GM23338 (cell line): ENCODE results near the gene CYP4F22. TPM values are rescaled to one million over a fixed set of nuclear protein-coding genes. Genes with fewer than 3 reads are reported as not detected.

ENCODE experiments used
- ATAC-seq: fragments of 200-7000 bp; cut with Tn5 transposase; 3 replicates; pipeline ENCODE4 v1.9.1; 2020
- DNase-seq: peaks from one replicate; pipeline ENCODE4 v3.0.0-alpha.2; 2015; ENCODE audit warnings: low spot score
- H2AFZ ChIP-seq: fragments of 200-600 bp; sonication (generic); 2 replicates; pipeline ENCODE4 v1.8.0; 2016; ENCODE audit warnings: antibody characterized with exemption, mild to moderate bottlenecking, moderate library complexity
- H3F3A ChIP-seq: fragments of 200-600 bp; sonication (generic); replicated peaks from 2 replicates; pipeline ENCODE4 v1.8.0; 2017; ENCODE audit warnings: antibody characterized with exemption, mixed run types, low read depth
- H3K27ac ChIP-seq: fragments of 200-600 bp; sonication (generic); 2 replicates; pipeline ENCODE4 v1.6.1; 2016; ENCODE audit warnings: low read depth
- H3K27me3 ChIP-seq: fragments of 200-600 bp; sonication (generic); 2 replicates; pipeline ENCODE4 v1.8.0; 2016; ENCODE audit warnings: mild to moderate bottlenecking, mixed run types, moderate library complexity; ENCODE audit not compliant: insufficient read depth
- H3K36me3 ChIP-seq: fragments of 200-600 bp; sonication (generic); 2 replicates; pipeline ENCODE4 v1.8.0; 2016; ENCODE audit warnings: mild to moderate bottlenecking; ENCODE audit not compliant: insufficient read depth
- H3K4me1 ChIP-seq: fragments of 200-600 bp; sonication (generic); 2 replicates; pipeline ENCODE4 v1.8.0; 2016; ENCODE audit warnings: mild to moderate bottlenecking, moderate library complexity; ENCODE audit not compliant: insufficient read depth
- H3K4me2 ChIP-seq: fragments of 200-600 bp; sonication (generic); 2 replicates; pipeline ENCODE4 v1.7.1; 2017; ENCODE audit warnings: mixed run types
- H3K4me3 ChIP-seq: fragments of 200-600 bp; sonication (generic); 2 replicates; pipeline ENCODE4 v1.6.1; 2016; ENCODE audit warnings: mixed run types
- H3K79me2 ChIP-seq: fragments of 200-600 bp; sonication (generic); replicated peaks from 2 replicates; pipeline ENCODE4 v1.8.0; 2017; ENCODE audit warnings: mild to moderate bottlenecking; ENCODE audit not compliant: insufficient read depth
- H3K9me2 ChIP-seq: fragments of 200-600 bp; sonication (generic); 2 replicates; pipeline ENCODE4 v1.8.0; 2017; ENCODE audit not compliant: insufficient read depth
- H4K20me1 ChIP-seq: fragments of 200-600 bp; sonication (generic); replicated peaks from 2 replicates; pipeline ENCODE4 v1.8.0; 2017; ENCODE audit warnings: mild to moderate bottlenecking; ENCODE audit not compliant: insufficient read depth
- H3K27ac Mint-ChIP-seq: 2 replicates; pipeline ENCODE4 v1.8.0; 2020; ENCODE audit warnings: inconsistent platforms, mild to moderate bottlenecking, moderate library complexity, mixed read lengths
- H3K27me3 Mint-ChIP-seq: 3 replicates; pipeline ENCODE4 v1.8.0; 2022; ENCODE audit warnings: low read depth, mild to moderate bottlenecking, moderate library complexity, mixed read lengths, inconsistent platforms; ENCODE audit not compliant: insufficient read depth, poor library complexity
- H3K36me3 Mint-ChIP-seq: 3 replicates; pipeline ENCODE4 v1.8.0; 2021; ENCODE audit warnings: low read depth, mild to moderate bottlenecking, inconsistent platforms, moderate library complexity, mixed read lengths
- H3K4me1 Mint-ChIP-seq: 3 replicates; pipeline ENCODE4 v1.8.0; 2020; ENCODE audit warnings: mild to moderate bottlenecking, inconsistent platforms, mixed read lengths
- H3K4me3 Mint-ChIP-seq: 3 replicates; pipeline ENCODE4 v1.8.0; 2021; ENCODE audit warnings: moderate library complexity, mild to moderate bottlenecking, inconsistent platforms, mixed read lengths
- H3K9me3 Mint-ChIP-seq: 3 replicates; pipeline ENCODE4 v1.8.0; 2020; ENCODE audit warnings: moderate library complexity, mild to moderate bottlenecking, inconsistent platforms, mixed read lengths
- CREB1 ChIP-seq: fragments of 250-450 bp; sonication (Bioruptor Pico); IDR thresholded peaks from 2 replicates; pipeline ENCODE4 v1.5.0; 2020; ENCODE audit warnings: low read depth, mild to moderate bottlenecking, moderate library complexity
- CTCF ChIP-seq, 2 experiments: fragments of 200-600 bp in 1 of 2; sonication (generic) in 1 of 2; conservative IDR thresholded peaks; 2 replicates each; pipeline versions ENCODE4 v1.5.1 to v1.6.1; 2016 to 2017; ENCODE audit warnings: antibody characterized with exemption in 2 of 2, low read depth in 2 of 2, mild to moderate bottlenecking in 2 of 2, moderate library complexity in 1 of 2
- ETS1 ChIP-seq: IDR thresholded peaks from 2 replicates; pipeline ENCODE4 v1.6.1; 2016; ENCODE audit warnings: antibody characterized with exemption
- EZH2 ChIP-seq: fragments of 200-600 bp; sonication (generic); IDR thresholded peaks from one replicate; pipeline ENCODE4 v1.8.0; 2017; ENCODE audit warnings: antibody characterized with exemption, mild to moderate bottlenecking, low read depth; ENCODE audit not compliant: unreplicated experiment
- EZH2phosphoT487 ChIP-seq: fragments of 200-600 bp; sonication (generic); IDR thresholded peaks from one replicate; pipeline ENCODE4 v1.8.1; 2018; ENCODE audit warnings: antibody characterized with exemption; ENCODE audit not compliant: unreplicated experiment
- JUNB ChIP-seq: IDR thresholded peaks from one replicate; pipeline ENCODE4 v1.6.1; 2016; ENCODE audit warnings: antibody characterized with exemption; ENCODE audit not compliant: unreplicated experiment
- NANOG ChIP-seq: IDR thresholded peaks from 2 replicates; pipeline ENCODE4 v1.6.1; 2016; ENCODE audit warnings: antibody characterized with exemption, borderline replicate concordance
- POLR2AphosphoS5 ChIP-seq: IDR thresholded peaks from 2 replicates; pipeline ENCODE4 v1.6.1; 2016; ENCODE audit warnings: antibody characterized with exemption, low read depth
- REST ChIP-seq: IDR thresholded peaks from one replicate; pipeline ENCODE4 v1.6.1; 2018; ENCODE audit warnings: antibody characterized with exemption; ENCODE audit not compliant: unreplicated experiment
- STAT1 ChIP-seq: IDR thresholded peaks from one replicate; pipeline ENCODE4 v1.6.1; 2016; ENCODE audit warnings: antibody characterized with exemption; ENCODE audit not compliant: unreplicated experiment
- ZNF114 ChIP-seq: fragments of 250-450 bp; sonication (Bioruptor Pico); IDR thresholded peaks from 2 replicates; pipeline ENCODE4 v1.5.0; 2020; ENCODE audit warnings: mild to moderate bottlenecking, moderate library complexity
- ZNF331 ChIP-seq: fragments of 250-450 bp; sonication (Bioruptor Pico); IDR thresholded peaks from 2 replicates; pipeline ENCODE4 v1.5.0; 2020; ENCODE audit warnings: low read depth, mild to moderate bottlenecking, moderate library complexity
- polyA plus RNA-seq: library from polyadenylated mRNA; unstranded; fragments of >200 nt; fragmentation: Nextera tagmentation; extraction: Ambion mirVana; gene quantifications from 2 replicates; pipeline ENCODE4 v1.2.1, GENCODE V29; 2016
- total RNA-seq: library from RNA; depleted of rRNA; stranded (reverse); fragments of >200 nt; shearing (Covaris generic); gene quantifications from 2 replicates; pipeline ENCODE4 v1.2.3, GENCODE V29; 2014

Gene CYP4F22
- total and polyA plus RNA-seq, 2 experiments from 2014 or later = 0.24 to 1.5 TPM

GRCh38 chr19:15557223-15557622, 48.9 kb downstream of the CYP4F22 start:
- Histone ChIP-seq H4K20me1 (no peaks in the 10 kb centered on the region), H3K79me2 (no peaks in the 10 kb centered on the region), H3K4me3 (no peak overlapping the region), H3K36me3 (no peaks in the 10 kb centered on the region), H2AFZ (no peak overlapping the region), H3K4me1 (no peaks in the 10 kb centered on the region), H3K9me2 (no peaks in the 10 kb centered on the region), H3K27ac (no peak overlapping the region), H3F3A (no peaks in the 10 kb centered on the region), H3K4me2 (no peak overlapping the region), H3K27me3 (no peaks in the 10 kb centered on the region)
- no peak overlapping the region for H3K27ac Mint-ChIP-seq
- peaks cover 38% of the 10 kb centered on the region for H3K9me3 Mint-ChIP-seq
- TF ChIP-seq ZNF331 (CRISPR knock-in tag) (no peak), POLR2AphosphoS5 (no peak), ETS1 (no peak), EZH2 (no peak), JUNB (no peak), NANOG (no peak)
- ATAC-seq = no peak
- no peak for DNase-seq
- peaks cover 12% of the 10 kb centered on the region; the same call in 1 of the 3 replicates for H3K36me3 Mint-ChIP-seq
- peaks cover 2% of the 10 kb centered on the region; the same call in 2 of the 3 replicates for H3K4me1 Mint-ChIP-seq
- peaks cover 7% of the 10 kb centered on the region for H3K27me3 Mint-ChIP-seq
- no peak overlapping the region for H3K4me3 Mint-ChIP-seq

- DNase-seq (no peak), ATAC-seq (no peak)
- Histone ChIP-seq H3K9me2 (no peaks in the 10 kb centered on the region), H3K79me2 (no peaks in the 10 kb centered on the region), H3K4me2 (no peak overlapping the region), H2AFZ (no peak overlapping the region), H3K4me1 (no peaks in the 10 kb centered on the region), H3F3A (no peaks in the 10 kb centered on the region), H3K27ac (no peak overlapping the region), H3K36me3 (no peaks in the 10 kb centered on the region), H4K20me1 (no peaks in the 10 kb centered on the region), H3K27me3 (no peaks in the 10 kb centered on the region), H3K4me3 (no peak overlapping the region)
- Mint-ChIP-seq H3K4me3 (no peak overlapping the region), H3K4me1 (no peaks in the 10 kb centered on the region), H3K36me3 (peaks cover 35% of the 10 kb centered on the region), H3K9me3 (peaks cover 75% of the 10 kb centered on the region), H3K27me3 (peaks cover 9% of the 10 kb centered on the region), H3K27ac (no peak overlapping the region)
- TF ChIP-seq STAT1 = no peak
- no peak for TF ChIP-seq ETS1
- no peak for TF ChIP-seq CREB1 (CRISPR knock-in tag)
- no peak for TF ChIP-seq CTCF (conservative IDR thresholded peaks at IDR 0.05; ENCODE audit: low read depth in 2 of 2)
- TF ChIP-seq JUNB = no peak
- TF ChIP-seq ZNF114 = no peak
- TF ChIP-seq POLR2AphosphoS5 = no peak
- no peak for TF ChIP-seq NANOG
- TF ChIP-seq REST = no peak
- no peak for TF ChIP-seq EZH2
- no peak for TF ChIP-seq EZH2phosphoT487
These were observed 53.8 kb downstream of the CYP4F22 start for GRCh38 chr19:15562145-15562544.
